SK-N-SH treated with all-trans-retinoic acid at 6 μM for 48 hours (cell line): ENCODE results near the gene CCNJL.

Experiments
- ATAC-seq: fragments of 200-7000 bp; cut with Tn5 transposase; 3 replicates; pipeline ENCODE4 v1.9.1; 2020; ENCODE audit warnings: mild to moderate bottlenecking, moderate library complexity
- ARNTL ChIP-seq: fragments of 450-650 bp; formaldehyde crosslinking; IDR thresholded peaks from 2 replicates; pipeline ENCODE4 v1.5.0; 2020; ENCODE audit warnings: low read depth, mild to moderate bottlenecking, moderate library complexity, borderline replicate concordance
- BACH2 ChIP-seq: fragments of 250-450 bp; sonication (Bioruptor Pico); IDR thresholded peaks from 2 replicates; pipeline ENCODE4 v1.9.0; 2021; ENCODE audit warnings: mild to moderate bottlenecking, borderline replicate concordance
- CSDC2 ChIP-seq: fragments of 250-450 bp; sonication (Bioruptor Pico); IDR thresholded peaks from 2 replicates; pipeline ENCODE4 v1.5.0; 2020; ENCODE audit warnings: mild to moderate bottlenecking, moderate library complexity
- ESRRG ChIP-seq: fragments of 250-450 bp; sonication (Bioruptor Pico); IDR thresholded peaks from 2 replicates; pipeline ENCODE4 v1.6.1; 2021; ENCODE audit warnings: mild to moderate bottlenecking
- GLIS3 ChIP-seq: fragments of 250-450 bp; sonication (Bioruptor Pico); IDR thresholded peaks from 2 replicates; pipeline ENCODE4 v1.5.0; 2020; ENCODE audit warnings: mild to moderate bottlenecking, moderate library complexity
- ISL1 ChIP-seq: fragments of 250-450 bp; sonication (Bioruptor Pico); IDR thresholded peaks from 2 replicates; pipeline ENCODE4 v2.1.2; 2022; ENCODE audit warnings: mild to moderate bottlenecking, moderate library complexity
- OSR1 ChIP-seq: fragments of 250-450 bp; sonication (Bioruptor Pico); IDR thresholded peaks from 2 replicates; pipeline ENCODE4 v1.8.0; 2022; ENCODE audit warnings: moderate library complexity, mild to moderate bottlenecking, inconsistent platforms
- PPARA ChIP-seq: fragments of 250-450 bp; sonication (Bioruptor Pico); IDR thresholded peaks from 2 replicates; pipeline ENCODE4 v1.5.0; 2020; ENCODE audit warnings: mild to moderate bottlenecking, borderline replicate concordance
- RARB ChIP-seq: fragments of 250-450 bp; sonication (Bioruptor Pico); IDR thresholded peaks from 2 replicates; pipeline ENCODE4 v1.8.0; 2021; ENCODE audit warnings: mild to moderate bottlenecking, moderate library complexity
- SNAI2 ChIP-seq: fragments of 250-450 bp; sonication (Bioruptor Pico); IDR thresholded peaks from 2 replicates; pipeline ENCODE4 v1.5.0; 2020; ENCODE audit warnings: mild to moderate bottlenecking, moderate library complexity
- TCF4 ChIP-seq: fragments of 250-450 bp; sonication (Bioruptor Pico); IDR thresholded peaks from 2 replicates; pipeline ENCODE4 v1.8.0; 2021; ENCODE audit warnings: mild to moderate bottlenecking, moderate library complexity, borderline replicate concordance
- TOX ChIP-seq: fragments of 250-450 bp; sonication (Bioruptor Pico); IDR thresholded peaks from 2 replicates; pipeline ENCODE4 v1.8.0; 2021; ENCODE audit warnings: mild to moderate bottlenecking, moderate library complexity, borderline replicate concordance
- ZC3H10 ChIP-seq: fragments of 250-450 bp; sonication (Bioruptor Pico); IDR thresholded peaks from 2 replicates; pipeline ENCODE4 v1.5.1; 2021; ENCODE audit warnings: mild to moderate bottlenecking, moderate library complexity
- ZFP3 ChIP-seq: fragments of 250-450 bp; sonication (Bioruptor Pico); IDR thresholded peaks from 2 replicates; pipeline ENCODE4 v1.5.0; 2020; ENCODE audit warnings: mild to moderate bottlenecking, moderate library complexity
- ZFP30 ChIP-seq: fragments of 450-650 bp; formaldehyde crosslinking; IDR thresholded peaks from 2 replicates; pipeline ENCODE4 v1.5.0; 2022; ENCODE audit warnings: mild to moderate bottlenecking, moderate library complexity
- ZNF565 ChIP-seq: fragments of 450-650 bp; formaldehyde crosslinking; conservative IDR thresholded peaks from 2 replicates; pipeline ENCODE4 v1.5.0; 2020; ENCODE audit warnings: low read depth, mild to moderate bottlenecking, moderate library complexity
- ZNF70 ChIP-seq: fragments of 450-650 bp; formaldehyde crosslinking; IDR thresholded peaks from 2 replicates; pipeline ENCODE4 v1.5.0; 2020; ENCODE audit warnings: mild to moderate bottlenecking, moderate library complexity
- ZNF8 ChIP-seq: fragments of 450-650 bp; formaldehyde crosslinking; IDR thresholded peaks from 2 replicates; pipeline ENCODE4 v1.5.0; 2020; ENCODE audit warnings: mild to moderate bottlenecking, moderate library complexity
- TF ChIP-seq, protein P1 (sequence below): fragments of 250-450 bp; sonication (Bioruptor Pico); IDR thresholded peaks from 2 replicates; pipeline ENCODE4 v1.8.0; 2020; ENCODE audit warnings: mild to moderate bottlenecking, moderate library complexity, borderline replicate concordance
- TF ChIP-seq, protein P2 (sequence below): fragments of 250-450 bp; sonication (Bioruptor Pico); IDR thresholded peaks from 2 replicates; pipeline ENCODE4 v1.5.0; 2020; ENCODE audit warnings: mild to moderate bottlenecking, moderate library complexity
- TF ChIP-seq, protein P3 (sequence below): fragments of 250-450 bp; sonication (Bioruptor Pico); IDR thresholded peaks from 2 replicates; pipeline ENCODE4 v1.8.0; 2021; ENCODE audit warnings: low read depth, mild to moderate bottlenecking, moderate library complexity, borderline replicate concordance
- TF ChIP-seq, protein P4 (sequence below): fragments of 250-450 bp; sonication (Bioruptor Pico); IDR thresholded peaks from 2 replicates; pipeline ENCODE4 v1.5.1; 2021; ENCODE audit warnings: mild to moderate bottlenecking, moderate library complexity

The CCNJL gene

DNA sequence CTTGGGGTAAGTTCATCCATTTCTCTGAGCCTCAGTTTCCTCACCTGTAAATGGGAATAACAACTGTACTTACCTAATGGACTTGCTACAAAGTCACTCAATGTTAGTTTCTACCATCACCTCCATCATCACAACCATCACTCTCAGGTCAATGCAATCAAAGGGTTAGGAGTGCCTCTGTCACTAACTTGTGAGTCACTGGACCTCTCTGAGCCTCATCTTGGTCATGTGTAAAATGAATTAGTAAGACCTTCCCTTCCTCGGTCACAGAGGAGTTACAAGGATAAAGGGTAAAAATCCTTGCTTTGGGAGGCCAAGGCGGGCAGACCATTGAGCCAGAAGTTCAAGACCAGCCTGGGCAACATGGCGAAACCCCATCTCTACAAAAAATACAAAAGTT lies 70.2 kb downstream of the CCNJL start (continued):
- TF ChIP-seq, protein P1, sequence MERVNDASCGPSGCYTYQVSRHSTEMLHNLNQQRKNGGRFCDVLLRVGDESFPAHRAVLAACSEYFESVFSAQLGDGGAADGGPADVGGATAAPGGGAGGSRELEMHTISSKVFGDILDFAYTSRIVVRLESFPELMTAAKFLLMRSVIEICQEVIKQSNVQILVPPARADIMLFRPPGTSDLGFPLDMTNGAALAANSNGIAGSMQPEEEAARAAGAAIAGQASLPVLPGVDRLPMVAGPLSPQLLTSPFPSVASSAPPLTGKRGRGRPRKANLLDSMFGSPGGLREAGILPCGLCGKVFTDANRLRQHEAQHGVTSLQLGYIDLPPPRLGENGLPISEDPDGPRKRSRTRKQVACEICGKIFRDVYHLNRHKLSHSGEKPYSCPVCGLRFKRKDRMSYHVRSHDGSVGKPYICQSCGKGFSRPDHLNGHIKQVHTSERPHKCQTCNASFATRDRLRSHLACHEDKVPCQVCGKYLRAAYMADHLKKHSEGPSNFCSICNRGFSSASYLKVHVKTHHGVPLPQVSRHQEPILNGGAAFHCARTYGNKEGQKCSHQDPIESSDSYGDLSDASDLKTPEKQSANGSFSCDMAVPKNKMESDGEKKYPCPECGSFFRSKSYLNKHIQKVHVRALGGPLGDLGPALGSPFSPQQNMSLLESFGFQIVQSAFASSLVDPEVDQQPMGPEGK (CRISPR knock-in tag) = no peak

GRCh38 chr5:160240350-160240749 lies 72.0 kb downstream of the CCNJL start:
- TF ChIP-seq GLIS3 (CRISPR knock-in tag) = no peak
- no peak for TF ChIP-seq SNAI2 (CRISPR knock-in tag)
- no peak for TF ChIP-seq CSDC2
- TF ChIP-seq BACH2 (CRISPR knock-in tag) = no peak
- TF ChIP-seq ZC3H10 (CRISPR knock-in tag) = no peak
- TF ChIP-seq ZFP3 (CRISPR knock-in tag) = no peak
- TF ChIP-seq, protein P2, sequence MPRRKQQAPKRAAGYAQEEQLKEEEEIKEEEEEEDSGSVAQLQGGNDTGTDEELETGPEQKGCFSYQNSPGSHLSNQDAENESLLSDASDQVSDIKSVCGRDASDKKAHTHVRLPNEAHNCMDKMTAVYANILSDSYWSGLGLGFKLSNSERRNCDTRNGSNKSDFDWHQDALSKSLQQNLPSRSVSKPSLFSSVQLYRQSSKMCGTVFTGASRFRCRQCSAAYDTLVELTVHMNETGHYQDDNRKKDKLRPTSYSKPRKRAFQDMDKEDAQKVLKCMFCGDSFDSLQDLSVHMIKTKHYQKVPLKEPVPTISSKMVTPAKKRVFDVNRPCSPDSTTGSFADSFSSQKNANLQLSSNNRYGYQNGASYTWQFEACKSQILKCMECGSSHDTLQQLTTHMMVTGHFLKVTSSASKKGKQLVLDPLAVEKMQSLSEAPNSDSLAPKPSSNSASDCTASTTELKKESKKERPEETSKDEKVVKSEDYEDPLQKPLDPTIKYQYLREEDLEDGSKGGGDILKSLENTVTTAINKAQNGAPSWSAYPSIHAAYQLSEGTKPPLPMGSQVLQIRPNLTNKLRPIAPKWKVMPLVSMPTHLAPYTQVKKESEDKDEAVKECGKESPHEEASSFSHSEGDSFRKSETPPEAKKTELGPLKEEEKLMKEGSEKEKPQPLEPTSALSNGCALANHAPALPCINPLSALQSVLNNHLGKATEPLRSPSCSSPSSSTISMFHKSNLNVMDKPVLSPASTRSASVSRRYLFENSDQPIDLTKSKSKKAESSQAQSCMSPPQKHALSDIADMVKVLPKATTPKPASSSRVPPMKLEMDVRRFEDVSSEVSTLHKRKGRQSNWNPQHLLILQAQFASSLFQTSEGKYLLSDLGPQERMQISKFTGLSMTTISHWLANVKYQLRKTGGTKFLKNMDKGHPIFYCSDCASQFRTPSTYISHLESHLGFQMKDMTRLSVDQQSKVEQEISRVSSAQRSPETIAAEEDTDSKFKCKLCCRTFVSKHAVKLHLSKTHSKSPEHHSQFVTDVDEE (CRISPR knock-in tag) = no peak
- TF ChIP-seq ARNTL (CRISPR knock-in tag) = no peak
- no peak for TF ChIP-seq TOX
- TF ChIP-seq, protein P1 (CRISPR knock-in tag) = no peak
- no peak for TF ChIP-seq ESRRG (CRISPR knock-in tag)
- TF ChIP-seq ZFP30 (CRISPR knock-in tag) = no peak
- TF ChIP-seq PPARA (CRISPR knock-in tag) = no peak
- no peak for TF ChIP-seq TCF4 (CRISPR knock-in tag)
- TF ChIP-seq, protein P3, sequence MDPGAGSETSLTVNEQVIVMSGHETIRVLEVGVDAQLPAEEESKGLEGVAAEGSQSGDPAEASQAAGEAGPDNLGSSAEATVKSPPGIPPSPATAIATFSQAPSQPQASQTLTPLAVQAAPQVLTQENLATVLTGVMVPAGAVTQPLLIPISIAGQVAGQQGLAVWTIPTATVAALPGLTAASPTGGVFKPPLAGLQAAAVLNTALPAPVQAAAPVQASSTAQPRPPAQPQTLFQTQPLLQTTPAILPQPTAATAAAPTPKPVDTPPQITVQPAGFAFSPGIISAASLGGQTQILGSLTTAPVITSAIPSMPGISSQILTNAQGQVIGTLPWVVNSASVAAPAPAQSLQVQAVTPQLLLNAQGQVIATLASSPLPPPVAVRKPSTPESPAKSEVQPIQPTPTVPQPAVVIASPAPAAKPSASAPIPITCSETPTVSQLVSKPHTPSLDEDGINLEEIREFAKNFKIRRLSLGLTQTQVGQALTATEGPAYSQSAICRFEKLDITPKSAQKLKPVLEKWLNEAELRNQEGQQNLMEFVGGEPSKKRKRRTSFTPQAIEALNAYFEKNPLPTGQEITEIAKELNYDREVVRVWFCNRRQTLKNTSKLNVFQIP (CRISPR knock-in tag) = no peak
- no peak for TF ChIP-seq OSR1 (CRISPR knock-in tag)
- TF ChIP-seq, protein P4, sequence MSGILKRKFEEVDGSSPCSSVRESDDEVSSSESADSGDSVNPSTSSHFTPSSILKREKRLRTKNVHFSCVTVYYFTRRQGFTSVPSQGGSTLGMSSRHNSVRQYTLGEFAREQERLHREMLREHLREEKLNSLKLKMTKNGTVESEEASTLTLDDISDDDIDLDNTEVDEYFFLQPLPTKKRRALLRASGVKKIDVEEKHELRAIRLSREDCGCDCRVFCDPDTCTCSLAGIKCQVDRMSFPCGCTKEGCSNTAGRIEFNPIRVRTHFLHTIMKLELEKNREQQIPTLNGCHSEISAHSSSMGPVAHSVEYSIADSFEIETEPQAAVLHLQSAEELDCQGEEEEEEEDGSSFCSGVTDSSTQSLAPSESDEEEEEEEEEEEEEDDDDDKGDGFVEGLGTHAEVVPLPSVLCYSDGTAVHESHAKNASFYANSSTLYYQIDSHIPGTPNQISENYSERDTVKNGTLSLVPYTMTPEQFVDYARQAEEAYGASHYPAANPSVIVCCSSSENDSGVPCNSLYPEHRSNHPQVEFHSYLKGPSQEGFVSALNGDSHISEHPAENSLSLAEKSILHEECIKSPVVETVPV (CRISPR knock-in tag) = no peak
- TF ChIP-seq ZNF8 = no peak
- TF ChIP-seq ZNF70 = no peak
- ATAC-seq = no peak

DNA sequence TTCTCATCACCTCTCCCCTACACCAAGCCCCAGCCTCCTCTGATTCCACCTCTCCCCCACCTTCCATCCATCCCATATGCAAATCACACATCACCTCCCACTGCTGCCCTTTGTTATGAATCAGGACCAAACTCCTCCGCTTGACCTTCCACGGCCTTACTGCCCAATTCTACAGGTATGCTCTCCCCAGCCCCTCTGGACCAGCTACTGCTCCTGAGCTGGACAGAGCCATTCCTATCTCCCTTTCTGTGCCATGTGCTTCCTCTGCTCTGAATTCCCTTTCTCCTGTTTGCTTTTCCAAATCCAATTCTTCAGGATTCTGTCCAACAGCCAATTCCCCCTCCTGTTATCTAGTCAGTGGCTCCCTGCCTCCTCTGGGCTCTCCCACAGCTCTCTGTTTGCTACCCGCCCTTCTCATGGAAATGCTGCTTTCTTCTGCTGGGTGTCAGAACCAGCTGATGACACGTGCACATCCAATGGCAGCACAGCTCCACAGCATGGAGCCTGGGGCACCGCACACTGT lies 74.7 kb downstream of the CCNJL start:
- ATAC-seq = no peak
- no peak for TF ChIP-seq ZFP30 (CRISPR knock-in tag)
- no peak for TF ChIP-seq ZNF565 (CRISPR knock-in tag)
- no peak for TF ChIP-seq RARB (CRISPR knock-in tag)
- no peak for TF ChIP-seq OSR1 (CRISPR knock-in tag)
- no peak for TF ChIP-seq TOX
- TF ChIP-seq ZC3H10 (CRISPR knock-in tag) = no peak
- no peak for TF ChIP-seq ZNF70
- TF ChIP-seq, protein P4 (CRISPR knock-in tag) = no peak
- no peak for TF ChIP-seq ISL1 (CRISPR knock-in tag)
- no peak for TF ChIP-seq ARNTL (CRISPR knock-in tag)
- no peak for TF ChIP-seq BACH2 (CRISPR knock-in tag)
